AG04450 (cell line): ENCODE measurements around the gene MAP3K5. TPM values are rescaled to one million over a fixed set of nuclear protein-coding genes. Genes with fewer than 3 reads are reported as not detected.

Experiments used
- CTCF ChIA-PET: fragments of 300-600, 350-600 bp; formaldehyde crosslinking; extraction: SDS; loops from one replicate; lab custom pipeline; 2022; ENCODE audit warnings: antibody characterized with exemption, inconsistent platforms; lab: Charles Lee
- POLR2A ChIA-PET: fragments of 350-600 bp; formaldehyde crosslinking; extraction: SDS; loops from one replicate; lab custom pipeline; 2021; ENCODE audit warnings: antibody characterized with exemption, inconsistent platforms; lab: Yijun Ruan, JAX
- DNase-seq: peaks from one replicate; pipeline ENCODE4 v3.0.0-alpha.2; 2011; ENCODE audit warnings: low read depth, low spot score
- H3K27ac ChIP-seq: one replicate; pipeline ENCODE4 v1.5.1; 2012; ENCODE audit warnings: low read depth, low read length, control low read depth
- H3K27me3 ChIP-seq: one replicate; pipeline ENCODE4 v1.6.0; 2012; ENCODE audit warnings: low read length; ENCODE audit not compliant: control insufficient read depth, insufficient read depth
- H3K4me3 ChIP-seq: 2 replicates; pipeline ENCODE4 v1.5.1; 2011; ENCODE audit warnings: mild to moderate bottlenecking, low read depth, low read length, control low read depth
- H3K9me3 ChIP-seq: 2 replicates; pipeline ENCODE4 v1.5.1; 2012; ENCODE audit warnings: low read length; ENCODE audit not compliant: control insufficient read depth, insufficient read depth
- CTCF ChIP-seq: IDR thresholded peaks from 2 replicates; pipeline ENCODE4 v1.5.1; 2011; ENCODE audit warnings: low read depth, low read length, control low read depth, inconsistent platforms
- polyA plus RNA-seq: library from polyadenylated mRNA; depleted of rRNA; stranded (reverse); fragments of >200 nt; gene quantifications from 2 replicates; pipeline ENCODE4 v1.2.3, GENCODE V29; 2011

Gene MAP3K5
- polyA plus RNA-seq, 1 experiment, result 17.0 TPM

- H3K27me3 ChIP-seq, result no peaks in the 10 kb centered on the region
- no peak overlapping the region for H3K4me3 ChIP-seq
- CTCF ChIA-PET, result no interaction called here
- POLR2A ChIA-PET, result no interaction called here
- no peaks in the 10 kb centered on the region for H3K9me3 ChIP-seq
- TF ChIP-seq CTCF, result no peak
- DNase-seq, result no peak
- H3K27ac ChIP-seq, result no peak overlapping the region
Measured at GRCh38 chr6:136751522-136751956, 40.7 kb downstream of the MAP3K5 start.

GRCh38 chr6:136750696-136751521, 41.4 kb downstream of the MAP3K5 start:
- no peaks in the 10 kb centered on the region for H3K27me3 ChIP-seq
- ChIA-PET POLR2A (interaction anchor here (0.6 to 0.7 kb wide), 2 partner anchors 13 to 356 kb away, joined by 4 to 9 read pairs; no protein-coding TSS in a partner anchor), CTCF (no interaction called here)
- no peak for DNase-seq
- no peak overlapping the region for H3K27ac ChIP-seq
- TF ChIP-seq CTCF, result no peak
- no peaks in the 10 kb centered on the region for H3K9me3 ChIP-seq
- H3K4me3 ChIP-seq, result no peak overlapping the region

- no peaks in the 10 kb centered on the region for H3K9me3 ChIP-seq
- TF ChIP-seq CTCF, result no peak
- POLR2A ChIA-PET, result no interaction called here
- CTCF ChIA-PET, result interaction anchor here (1.4 kb wide), 1 partner anchor 105 kb away, joined by 3 read pairs; no protein-coding TSS in a partner anchor
- H3K27ac ChIP-seq, result no peak overlapping the region
- no peak for DNase-seq
- H3K4me3 ChIP-seq, result no peak overlapping the region
- H3K27me3 ChIP-seq, result no peaks in the 10 kb centered on the region
Measured at GRCh38 chr6:136749359-136749997, 42.8 kb downstream of the MAP3K5 start.

DNA sequence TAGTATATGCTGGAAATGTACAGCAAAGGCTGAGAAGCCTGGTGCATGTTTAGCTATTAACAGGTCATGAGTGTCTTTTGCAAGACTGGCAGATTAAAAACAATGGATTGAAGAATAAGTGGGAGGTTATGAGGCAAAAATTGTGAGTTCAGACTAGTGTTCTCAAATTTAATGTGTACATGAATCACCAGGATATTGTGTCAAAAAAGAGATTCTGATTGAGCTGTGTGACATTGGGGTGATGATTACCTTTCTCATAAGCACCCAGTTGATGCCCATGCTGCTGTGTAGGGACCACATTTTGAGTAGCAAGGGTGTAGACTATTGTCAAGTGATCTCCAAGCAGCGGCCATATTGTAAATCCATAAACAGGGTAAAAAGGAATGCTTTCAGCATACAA, 44.8 kb downstream of the MAP3K5 start:
- ChIA-PET CTCF (no interaction called here), POLR2A (no interaction called here)
- no peak overlapping the region for H3K4me3 ChIP-seq
- TF ChIP-seq CTCF, result no peak
- no peaks in the 10 kb centered on the region for H3K9me3 ChIP-seq
- no peaks in the 10 kb centered on the region for H3K27me3 ChIP-seq
- H3K27ac ChIP-seq, result no peak overlapping the region
- DNase-seq, result no peak

DNA sequence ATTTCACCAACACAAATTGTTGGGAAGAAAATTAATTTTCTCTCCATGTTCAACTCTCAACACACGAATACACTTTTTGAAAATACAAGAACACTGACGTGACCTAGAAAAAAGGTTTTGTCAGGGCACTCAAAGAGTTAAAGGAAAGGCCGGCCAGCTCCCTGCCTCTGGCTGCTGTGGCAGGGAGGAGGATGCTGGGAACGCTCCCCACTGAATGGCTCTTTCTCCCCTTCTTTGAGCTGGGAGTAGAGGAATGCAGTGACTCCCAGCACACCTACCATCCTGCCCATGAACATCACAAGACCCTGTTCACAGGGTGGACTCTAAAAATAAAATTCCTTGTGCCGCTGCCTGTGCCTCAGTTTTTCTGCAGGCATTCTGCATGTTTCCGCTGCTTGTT, 47.0 kb downstream of the MAP3K5 start:
- Histone ChIP-seq H3K4me3 (no peak overlapping the region), H3K27ac (no peak overlapping the region), H3K9me3 (no peaks in the 10 kb centered on the region), H3K27me3 (no peaks in the 10 kb centered on the region)
- DNase-seq, result no peak
- POLR2A ChIA-PET, result no interaction called here
- CTCF ChIA-PET, result interaction anchor here (1.0 kb wide), 1 partner anchor 101 kb away, joined by 5 read pairs; no protein-coding TSS in a partner anchor
- no peak for TF ChIP-seq CTCF
